Erythroblast (primary cell): ENCODE data around the gene NRBF2.

ENCODE experiments used
- GATA1 ChIP-seq: IDR thresholded peaks from 2 replicates; pipeline ENCODE4 v1.6.1; 2011; ENCODE audit warnings: low read depth, mild to moderate bottlenecking, control low read depth, low read length, moderate library complexity
- POLR2A ChIP-seq: IDR thresholded peaks from 2 replicates; pipeline ENCODE4 v1.6.1; 2011; ENCODE audit warnings: mild to moderate bottlenecking, low read length

DNA sequence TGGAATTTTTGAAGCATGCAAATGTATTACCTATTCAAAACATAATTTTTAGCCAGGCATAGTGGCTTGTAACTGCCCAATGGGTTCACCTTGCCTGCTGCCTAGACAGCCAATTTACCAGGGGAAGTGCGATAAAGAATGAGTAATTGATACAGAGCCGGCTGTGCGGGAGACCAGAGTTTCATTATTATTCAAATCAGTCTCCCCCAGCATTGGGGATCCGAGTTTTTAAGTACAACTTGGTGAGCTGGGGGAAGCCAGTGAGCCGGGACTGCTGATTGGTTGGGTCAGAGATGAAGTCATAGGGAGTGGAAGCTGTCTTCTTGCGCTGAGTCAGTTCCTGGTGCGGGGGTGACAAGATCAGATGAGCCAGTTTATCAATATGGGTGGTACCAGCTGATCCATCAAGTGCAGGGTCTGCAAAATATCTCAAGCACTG, 29.1 kb upstream of the NRBF2 start:
- TF ChIP-seq POLR2A, result no peak
- no peak for TF ChIP-seq GATA1
